HG02763 (cell line): ENCODE data around the gene TGFB1I1.
"Not testable (repeated sequence)": the region's sequence is repeated elsewhere in the genome, so short reads cannot be mapped to it uniquely, and the experiment has no call there.

Experiments used
- ATAC-seq: cut with Tn5 transposase; IDR thresholded peaks from one replicate; pipeline ENCODE4 v1.9.1; 2021; ENCODE audit warnings: mild to moderate bottlenecking, moderate library complexity; ENCODE audit not compliant: unreplicated experiment

The TGFB1I1 gene

DNA sequence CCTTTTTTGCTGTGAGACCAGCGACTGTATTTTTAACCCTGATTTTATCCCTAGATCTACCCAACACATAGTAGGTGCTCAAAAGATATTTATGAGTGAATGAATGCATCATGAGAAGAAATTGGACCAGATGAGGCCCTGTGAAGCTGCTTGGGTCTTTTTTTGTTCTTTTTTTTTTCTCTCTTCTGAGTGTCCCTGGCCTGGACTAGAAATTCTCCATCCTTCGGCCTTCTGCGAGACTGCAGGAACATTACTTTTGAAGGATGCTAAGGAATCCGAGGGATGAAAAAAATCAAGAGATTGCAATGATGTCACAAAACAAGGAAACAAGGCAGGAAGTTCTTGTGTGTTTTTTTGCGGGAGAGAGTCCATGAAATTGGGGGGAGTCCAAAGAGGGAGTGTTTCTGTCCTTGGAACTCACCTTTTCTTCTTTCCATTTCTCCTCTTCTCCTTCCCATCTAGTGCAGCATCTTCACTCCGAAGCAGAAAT is 36.8 kb downstream of the TGFB1I1 start:
- no peak for ATAC-seq

DNA sequence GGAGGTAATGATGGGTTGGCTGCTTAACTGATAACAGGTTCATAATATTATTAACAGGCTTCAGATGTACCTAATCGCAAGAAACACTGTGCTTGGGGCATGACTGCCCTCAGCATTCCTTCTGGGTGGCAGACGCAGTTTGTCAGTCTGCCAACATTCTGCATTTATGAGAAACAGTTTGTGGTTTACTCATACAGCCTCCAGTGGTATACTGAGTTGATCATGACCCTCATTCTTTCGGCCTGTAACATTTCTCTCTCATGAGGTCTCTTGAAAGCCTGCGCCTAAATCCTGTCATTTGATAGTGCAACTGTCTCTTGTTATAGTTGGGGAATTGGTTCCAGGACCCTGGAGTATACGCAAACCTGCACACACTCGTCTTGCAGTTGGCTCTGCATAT is 41.2 kb downstream of the TGFB1I1 start:
- no peak for ATAC-seq

DNA sequence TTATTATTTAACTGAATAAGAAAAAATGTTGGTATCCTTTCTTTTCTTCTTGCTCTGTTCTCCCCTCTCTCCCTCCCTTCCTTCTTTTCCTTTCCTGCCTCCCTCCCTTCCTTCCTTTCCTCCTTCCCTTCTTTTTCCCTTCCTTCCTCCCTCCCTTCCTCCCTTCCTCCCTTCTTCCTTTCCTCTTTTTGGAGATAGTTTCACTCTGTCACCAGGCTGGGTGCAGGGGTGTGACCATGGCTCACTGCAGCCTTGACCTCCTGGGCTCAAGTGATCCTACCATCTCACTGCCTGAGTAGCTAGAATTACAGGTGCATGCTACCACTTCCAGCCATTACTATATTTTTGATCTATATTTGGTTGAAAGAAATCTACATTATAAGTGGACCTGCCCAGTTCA is 41.9 kb downstream of the TGFB1I1 start:
- ATAC-seq: no peak

DNA sequence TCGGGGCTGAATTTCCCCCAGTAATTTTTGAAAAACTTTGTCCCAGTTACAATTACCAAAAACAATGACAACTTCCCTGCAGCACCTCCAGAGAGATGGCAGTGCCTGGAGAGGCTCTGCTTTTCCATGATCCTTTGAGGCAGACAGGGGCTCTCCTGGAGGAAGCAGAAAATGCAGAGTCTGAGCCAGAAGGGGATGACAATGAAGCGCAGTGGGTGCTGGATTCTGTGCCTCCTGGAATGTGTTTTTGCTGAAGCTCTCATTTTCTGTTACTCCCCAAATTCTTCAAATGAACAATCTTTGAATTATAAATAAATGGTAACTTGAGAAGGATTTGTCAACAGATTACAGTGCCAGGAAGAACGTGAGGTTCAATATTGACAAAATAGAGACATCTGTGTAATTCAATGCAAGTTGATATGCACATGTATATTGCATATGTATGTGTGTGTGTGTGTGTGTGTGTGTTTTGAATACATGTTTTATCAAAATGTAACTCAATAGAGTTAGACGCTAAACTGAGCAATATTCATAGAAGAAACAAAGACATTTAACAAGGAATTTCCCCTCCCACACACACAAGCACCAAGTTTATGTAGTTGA is 45.9 kb downstream of the TGFB1I1 start:
- no peak for ATAC-seq

DNA sequence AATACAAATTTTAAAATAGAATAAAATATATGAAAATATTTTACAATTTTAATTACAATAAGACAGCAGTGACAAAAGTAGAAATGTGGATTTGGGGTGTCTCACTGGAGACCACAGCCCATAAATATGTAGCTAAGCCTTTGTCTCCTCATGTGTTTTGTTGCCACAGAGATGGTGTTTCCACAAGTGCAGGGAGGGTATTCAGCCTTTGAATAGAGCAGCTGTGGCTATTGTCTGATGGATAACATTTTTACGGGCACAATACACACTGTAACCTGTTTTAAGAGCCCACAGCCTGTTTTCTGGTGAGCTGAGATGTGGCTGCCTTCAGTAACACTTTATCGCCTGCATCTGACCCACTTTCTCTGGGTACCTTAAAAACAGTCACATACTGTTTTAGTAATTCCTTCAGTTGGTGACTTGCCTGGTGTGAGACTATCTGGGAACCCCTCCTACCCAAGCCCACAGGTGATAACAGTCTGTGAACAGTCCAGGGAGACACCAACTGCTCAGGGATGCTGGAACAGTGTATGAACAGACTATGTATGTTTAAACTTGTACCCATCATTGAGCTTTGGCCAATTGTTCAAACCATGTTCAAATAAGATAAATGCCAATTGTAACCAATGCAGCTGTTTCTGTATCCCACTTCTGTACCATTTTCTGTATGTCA is 47.9 kb downstream of the TGFB1I1 start:
- ATAC-seq: no peak

DNA sequence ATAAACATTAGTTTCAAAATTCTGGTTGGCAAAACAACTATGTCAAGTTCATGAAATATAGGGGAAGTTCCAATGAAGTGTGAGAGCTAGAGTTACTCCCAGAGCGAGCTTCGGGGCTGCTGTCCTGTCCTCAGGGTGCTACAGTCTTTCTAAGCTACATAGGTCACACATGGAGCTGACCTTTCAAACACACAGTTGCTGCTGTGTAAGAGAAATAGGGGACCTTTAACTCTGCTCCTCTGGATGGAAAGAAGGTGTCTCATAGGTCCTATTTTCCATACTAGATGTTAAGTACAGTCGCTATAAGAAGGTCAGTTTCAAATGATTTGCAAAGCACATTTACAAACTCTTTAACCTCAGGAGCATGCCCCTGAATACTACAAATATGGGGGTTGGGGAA is 49.4 kb downstream of the TGFB1I1 start:
- ATAC-seq: no peak

DNA sequence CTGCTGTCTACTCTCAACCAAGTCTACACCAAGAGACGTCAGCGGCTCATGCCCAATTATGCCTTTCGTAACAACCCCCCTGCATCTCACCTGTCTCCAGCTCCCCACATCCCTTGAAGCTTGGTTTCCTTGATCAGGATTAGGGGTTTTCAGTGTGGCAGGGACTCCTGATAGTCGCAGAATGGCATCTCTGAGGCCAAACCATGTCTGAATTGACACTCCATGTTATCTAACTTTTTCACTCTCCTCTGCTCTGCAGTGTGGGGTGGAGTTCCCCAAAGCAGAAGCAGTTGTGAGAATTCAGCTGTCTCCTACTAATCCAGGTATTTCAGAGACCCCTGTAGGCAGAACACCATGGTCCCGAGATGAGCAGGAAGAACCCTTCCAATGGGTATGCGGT is 50.1 kb downstream of the TGFB1I1 start:
- no peak for ATAC-seq

DNA sequence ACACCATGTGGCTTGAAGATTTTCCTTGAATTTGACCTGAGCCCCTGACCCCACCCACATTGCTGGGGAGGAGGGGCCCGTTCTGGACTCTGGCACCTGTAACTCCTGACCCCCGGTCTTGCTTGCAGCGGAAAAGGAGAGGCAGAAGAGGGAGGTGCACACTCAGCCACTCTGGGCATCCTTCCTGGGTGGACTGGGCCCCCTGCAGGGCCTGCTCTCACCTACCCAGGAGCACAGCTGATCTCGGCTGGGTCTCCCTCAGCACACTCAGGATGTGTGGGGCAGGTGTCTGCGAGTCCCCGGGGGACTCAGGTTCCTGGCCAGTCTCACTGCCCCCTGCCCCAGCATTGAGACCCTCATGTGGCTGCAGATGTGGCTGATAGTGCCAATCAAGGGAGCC is 51.8 kb downstream of the TGFB1I1 start:
- ATAC-seq: not testable (repeated sequence)

DNA sequence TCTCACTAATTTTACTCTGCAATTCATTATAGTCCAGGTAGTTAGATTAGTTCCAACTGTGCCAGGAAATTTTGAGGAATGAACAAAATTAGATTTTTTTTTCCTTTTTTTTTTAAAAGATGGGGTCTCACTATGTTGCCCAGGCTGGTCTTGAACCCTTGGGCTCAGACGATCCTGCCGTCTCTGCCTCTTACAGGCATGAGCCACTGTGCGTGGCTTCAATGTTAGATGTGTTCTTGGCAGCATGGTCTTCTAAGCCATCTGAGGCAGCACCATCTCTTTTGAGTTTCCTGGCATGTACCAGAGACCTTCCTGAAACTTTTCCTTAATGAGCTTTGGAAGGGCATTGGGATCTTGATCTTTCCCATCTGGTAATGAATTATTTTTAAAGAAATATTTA is 53.2 kb downstream of the TGFB1I1 start:
- no peak for ATAC-seq
